ENCODE measurements around the gene ZNF207. TPM values are rescaled to one million over a fixed set of nuclear protein-coding genes. Genes with fewer than 3 reads are reported as not detected.
"Not testable (repeated sequence)": the region's sequence is repeated elsewhere in the genome, so short reads cannot be mapped to it uniquely, and the experiment has no call there.

The ZNF207 gene
- total RNA-seq, 1 experiment from 2014 or later, result 296 TPM

- Histone ChIP-seq H3K56ac (ENCODE audit: insufficient read length, low read depth, low read length) (no peak overlapping the region), H2AFZ (ENCODE audit: low read length) (no peak overlapping the region), H2AK5ac (ENCODE audit: insufficient read length, low read length) (no peak overlapping the region), H3T11ph (ENCODE audit: low read length) (no peak overlapping the region), H4K91ac (ENCODE audit: insufficient read length, low read depth, low read length) (no peak overlapping the region), H3K18ac (ENCODE audit: insufficient read length, low read depth, low read length) (no peak overlapping the region), H3K9ac (ENCODE audit: extremely low read depth, insufficient read length, low read length) (no peak overlapping the region), H3K4ac (ENCODE audit: low read depth, low read length) (no peak overlapping the region), H4K20me1 (ENCODE audit: control insufficient read depth, insufficient read depth, insufficient read length) (no peaks in the 10 kb centered on the region), H3K4me2 (ENCODE audit: insufficient read depth, insufficient read length, low read length) (no peak overlapping the region), H4K5ac (ENCODE audit: insufficient read length, low read depth, low read length) (no peak overlapping the region), H3K4me1 (ENCODE audit: insufficient read depth, low read length) (peaks cover 3% of the 10 kb centered on the region), H3K27me3 (ENCODE audit: insufficient read depth, low read length) (no peaks in the 10 kb centered on the region), H3K79me2 (ENCODE audit: insufficient read depth, low read length) (no peaks in the 10 kb centered on the region; the same call in 1 of the 2 replicates), H2BK5ac (ENCODE audit: insufficient read length, low read length) (no peak overlapping the region), H4K8ac (replicated peaks; ENCODE audit: insufficient read length, low read depth, low read length) (no peak overlapping the region), H3K27ac (ENCODE audit: insufficient read length, low read depth, low read length) (no peak overlapping the region), H3K9me3 (ENCODE audit: control insufficient read depth, low read depth, low read length) (no peaks in the 10 kb centered on the region), H3K14ac (ENCODE audit: insufficient read depth, low read length) (no peak overlapping the region), H3K79me1 (ENCODE audit: insufficient read depth, low read depth, low read length, poor library complexity, severe bottlenecking) (no peaks in the 10 kb centered on the region), H2BK12ac (ENCODE audit: insufficient read length, low read depth, low read length) (no peak overlapping the region), H2BK120ac (ENCODE audit: low read depth, low read length, poor library complexity, severe bottlenecking) (no peak overlapping the region), H3K23ac (ENCODE audit: insufficient read length, low read depth, low read length) (no peak overlapping the region), H3K23me2 (ENCODE audit: insufficient read length, low read depth, low read length, poor library complexity, severe bottlenecking) (no peaks in the 10 kb centered on the region), H2BK20ac (ENCODE audit: low read depth, low read length, poor library complexity, severe bottlenecking) (no peak overlapping the region), H2BK15ac (ENCODE audit: low read depth, low read length) (no peak overlapping the region)
- no CpG with 5 or more reads among the region's 8 CpGs for WGBS (ENCODE audit: extremely low coverage, insufficient read length, low lambda C conversion rate)
- H3K4me1 Mint-ChIP-seq, result peaks cover 31 to 38% of the 10 kb centered on the region in 2 experiments
- no peak overlapping the region for H3K4me3 Mint-ChIP-seq
- TF ChIP-seq, protein P1, sequence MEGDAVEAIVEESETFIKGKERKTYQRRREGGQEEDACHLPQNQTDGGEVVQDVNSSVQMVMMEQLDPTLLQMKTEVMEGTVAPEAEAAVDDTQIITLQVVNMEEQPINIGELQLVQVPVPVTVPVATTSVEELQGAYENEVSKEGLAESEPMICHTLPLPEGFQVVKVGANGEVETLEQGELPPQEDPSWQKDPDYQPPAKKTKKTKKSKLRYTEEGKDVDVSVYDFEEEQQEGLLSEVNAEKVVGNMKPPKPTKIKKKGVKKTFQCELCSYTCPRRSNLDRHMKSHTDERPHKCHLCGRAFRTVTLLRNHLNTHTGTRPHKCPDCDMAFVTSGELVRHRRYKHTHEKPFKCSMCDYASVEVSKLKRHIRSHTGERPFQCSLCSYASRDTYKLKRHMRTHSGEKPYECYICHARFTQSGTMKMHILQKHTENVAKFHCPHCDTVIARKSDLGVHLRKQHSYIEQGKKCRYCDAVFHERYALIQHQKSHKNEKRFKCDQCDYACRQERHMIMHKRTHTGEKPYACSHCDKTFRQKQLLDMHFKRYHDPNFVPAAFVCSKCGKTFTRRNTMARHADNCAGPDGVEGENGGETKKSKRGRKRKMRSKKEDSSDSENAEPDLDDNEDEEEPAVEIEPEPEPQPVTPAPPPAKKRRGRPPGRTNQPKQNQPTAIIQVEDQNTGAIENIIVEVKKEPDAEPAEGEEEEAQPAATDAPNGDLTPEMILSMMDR (conservative IDR thresholded peaks at IDR 0.05), result no peak
- no peak for DNase-seq
- H3K27ac Mint-ChIP-seq, result peak overlapping the region in 1 of 3 experiments; percentile 52; a peak in 1 of 7 replicates
- no peaks in the 10 kb centered on the region for H3K9me3 Mint-ChIP-seq
- H3K36me3 Mint-ChIP-seq (ENCODE audit: insufficient read depth in 1 of 3, low read depth in 3 of 3), result peaks cover 0 to 12% (median 1%) of the 10 kb centered on the region in 3 experiments; a peak in 3 of 7 replicates
- peaks cover 3% of the 10 kb centered on the region; the same call in 1 of the 2 replicates for H3K27me3 Mint-ChIP-seq (ENCODE audit: low read depth)
Observed at GRCh38 chr17:32315171-32315570, 34.8 kb upstream of the ZNF207 start.

GRCh38 chr17:32316653-32317052 is 33.3 kb upstream of the ZNF207 start:
- no CpG with 5 or more reads among the region's 5 CpGs for WGBS (ENCODE audit: extremely low coverage, insufficient read length, low lambda C conversion rate)
- not testable (repeated sequence) for H3K23ac ChIP-seq (ENCODE audit: insufficient read length, low read depth, low read length); H2BK15ac ChIP-seq (ENCODE audit: low read depth, low read length); H2AK5ac ChIP-seq (ENCODE audit: insufficient read length, low read length); H4K5ac ChIP-seq (ENCODE audit: insufficient read length, low read depth, low read length); H3K9ac ChIP-seq (ENCODE audit: extremely low read depth, insufficient read length, low read length); H2BK120ac ChIP-seq (ENCODE audit: low read depth, low read length, poor library complexity, severe bottlenecking); H2BK20ac ChIP-seq (ENCODE audit: low read depth, low read length, poor library complexity, severe bottlenecking); H4K20me1 ChIP-seq (ENCODE audit: control insufficient read depth, insufficient read depth, insufficient read length); H2BK5ac ChIP-seq (ENCODE audit: insufficient read length, low read length); DNase-seq; H4K91ac ChIP-seq (ENCODE audit: insufficient read length, low read depth, low read length); H3K23me2 ChIP-seq (ENCODE audit: insufficient read length, low read depth, low read length, poor library complexity, severe bottlenecking); H3K4me1 ChIP-seq (ENCODE audit: insufficient read depth, low read length); H3K4me3 Mint-ChIP-seq; H3K27ac Mint-ChIP-seq; H3K18ac ChIP-seq (ENCODE audit: insufficient read length, low read depth, low read length); H2AFZ ChIP-seq (ENCODE audit: low read length); H3K4ac ChIP-seq (ENCODE audit: low read depth, low read length); H3K79me1 ChIP-seq (ENCODE audit: insufficient read depth, low read depth, low read length, poor library complexity, severe bottlenecking); H3K79me2 ChIP-seq (ENCODE audit: insufficient read depth, low read length); H3K56ac ChIP-seq (ENCODE audit: insufficient read length, low read depth, low read length); H3K9me3 ChIP-seq (ENCODE audit: control insufficient read depth, low read depth, low read length); H3K27me3 ChIP-seq (ENCODE audit: insufficient read depth, low read length); H3T11ph ChIP-seq (ENCODE audit: low read length); H3K4me2 ChIP-seq (ENCODE audit: insufficient read depth, insufficient read length, low read length); H3K27ac ChIP-seq (ENCODE audit: insufficient read length, low read depth, low read length); H4K8ac ChIP-seq (replicated peaks; ENCODE audit: insufficient read length, low read depth, low read length); H3K27me3 Mint-ChIP-seq (ENCODE audit: low read depth); H3K14ac ChIP-seq (ENCODE audit: insufficient read depth, low read length); H3K9me3 Mint-ChIP-seq; H2BK12ac ChIP-seq (ENCODE audit: insufficient read length, low read depth, low read length)
- Mint-ChIP-seq H3K36me3 (ENCODE audit: insufficient read depth in 1 of 3, low read depth in 3 of 3) (peaks cover 1 to 24% (median 2%) of the 10 kb centered on the region in 3 experiments; a peak in 4 of 7 replicates), H3K4me1 (peaks cover 22 to 29% of the 10 kb centered on the region in 2 experiments)
